Mucosa of stomach (tissue), 1 donor: ENCODE results near the gene DHRSX.

Experiments
- H3K27me3 ChIP-seq: one replicate; pipeline ENCODE4 v1.7.0; 2013; ENCODE audit warnings: mild to moderate bottlenecking, low read length; ENCODE audit not compliant: control insufficient read depth, insufficient read depth
- H3K36me3 ChIP-seq: one replicate; pipeline ENCODE4 v1.7.0; 2013; ENCODE audit warnings: low read length; ENCODE audit not compliant: control insufficient read depth, insufficient read depth
- H3K4me1 ChIP-seq: one replicate; pipeline ENCODE4 v1.7.0; 2013; ENCODE audit warnings: mild to moderate bottlenecking, low read length; ENCODE audit not compliant: control insufficient read depth, insufficient read depth
- H3K4me3 ChIP-seq: one replicate; pipeline ENCODE4 v1.7.0; 2013; ENCODE audit warnings: low read length
- H3K9ac ChIP-seq: one replicate; pipeline ENCODE4 v1.7.0; 2013; ENCODE audit warnings: mild to moderate bottlenecking, low read length, moderate library complexity
- H3K9me3 ChIP-seq: one replicate; pipeline ENCODE4 v1.7.0; 2013; ENCODE audit warnings: mild to moderate bottlenecking, low read length, moderate library complexity; ENCODE audit not compliant: control insufficient read depth
- donor health status: Pancreatic carcinoma.

The DHRSX gene

GRCh38 chrX:2452317-2452784 is 48.4 kb downstream of the DHRSX start:
- Histone ChIP-seq H3K36me3 (no peaks in the 10 kb centered on the region), H3K9ac (no peak overlapping the region), H3K4me1 (no peaks in the 10 kb centered on the region), H3K27me3 (no peaks in the 10 kb centered on the region), H3K9me3 (no peaks in the 10 kb centered on the region), H3K4me3 (no peak overlapping the region)

GRCh38 chrX:2451501-2452316 is 49.1 kb downstream of the DHRSX start:
- H3K27me3 ChIP-seq, result no peaks in the 10 kb centered on the region
- no peak overlapping the region for H3K4me3 ChIP-seq
- no peaks in the 10 kb centered on the region for H3K9me3 ChIP-seq
- no peaks in the 10 kb centered on the region for H3K36me3 ChIP-seq
- no peak overlapping the region for H3K9ac ChIP-seq
- H3K4me1 ChIP-seq, result no peaks in the 10 kb centered on the region

GRCh38 chrX:2450681-2451080 is 50.1 kb downstream of the DHRSX start:
- H3K27me3 ChIP-seq, result no peaks in the 10 kb centered on the region
- no peaks in the 10 kb centered on the region for H3K36me3 ChIP-seq
- H3K9me3 ChIP-seq, result no peaks in the 10 kb centered on the region
- H3K4me3 ChIP-seq, result no peak overlapping the region
- no peak overlapping the region for H3K9ac ChIP-seq
- H3K4me1 ChIP-seq, result no peaks in the 10 kb centered on the region

- Histone ChIP-seq H3K4me1 (no peaks in the 10 kb centered on the region), H3K36me3 (no peaks in the 10 kb centered on the region), H3K9ac (no peak overlapping the region), H3K9me3 (no peaks in the 10 kb centered on the region), H3K4me3 (no peak overlapping the region), H3K27me3 (no peaks in the 10 kb centered on the region)
These were observed 51.5 kb downstream of the DHRSX start for GRCh38 chrX:2449135-2449886.

- H3K4me3 ChIP-seq, result no peak overlapping the region
- no peaks in the 10 kb centered on the region for H3K36me3 ChIP-seq
- no peaks in the 10 kb centered on the region for H3K9me3 ChIP-seq
- H3K4me1 ChIP-seq, result no peaks in the 10 kb centered on the region
- no peaks in the 10 kb centered on the region for H3K27me3 ChIP-seq
- H3K9ac ChIP-seq, result no peak overlapping the region
These were observed 53.3 kb downstream of the DHRSX start for GRCh38 chrX:2447484-2447883.

- H3K36me3 ChIP-seq, result no peaks in the 10 kb centered on the region
- H3K4me3 ChIP-seq, result no peak overlapping the region
- no peaks in the 10 kb centered on the region for H3K9me3 ChIP-seq
- no peak overlapping the region for H3K9ac ChIP-seq
- no peaks in the 10 kb centered on the region for H3K4me1 ChIP-seq
- H3K27me3 ChIP-seq, result no peaks in the 10 kb centered on the region
These were observed 54.0 kb downstream of the DHRSX start for GRCh38 chrX:2446815-2447214.

- Histone ChIP-seq H3K4me1 (no peaks in the 10 kb centered on the region), H3K27me3 (no peaks in the 10 kb centered on the region), H3K9me3 (no peaks in the 10 kb centered on the region), H3K4me3 (no peak overlapping the region), H3K9ac (no peak overlapping the region), H3K36me3 (no peaks in the 10 kb centered on the region)
These were observed 54.8 kb downstream of the DHRSX start for GRCh38 chrX:2445662-2446623.

- Histone ChIP-seq H3K4me1 (no peaks in the 10 kb centered on the region), H3K9ac (no peak overlapping the region), H3K27me3 (no peaks in the 10 kb centered on the region), H3K9me3 (no peaks in the 10 kb centered on the region), H3K4me3 (no peak overlapping the region), H3K36me3 (no peaks in the 10 kb centered on the region)
These were observed 58.1 kb downstream of the DHRSX start for GRCh38 chrX:2442694-2443093.

GRCh38 chrX:2441466-2441865 is 59.3 kb downstream of the DHRSX start:
- Histone ChIP-seq H3K9ac (no peak overlapping the region), H3K4me1 (no peaks in the 10 kb centered on the region), H3K4me3 (no peak overlapping the region), H3K27me3 (no peaks in the 10 kb centered on the region), H3K36me3 (no peaks in the 10 kb centered on the region), H3K9me3 (no peaks in the 10 kb centered on the region)

- Histone ChIP-seq H3K4me3 (no peak overlapping the region), H3K27me3 (no peaks in the 10 kb centered on the region), H3K36me3 (no peaks in the 10 kb centered on the region), H3K4me1 (no peaks in the 10 kb centered on the region), H3K9ac (no peak overlapping the region), H3K9me3 (no peaks in the 10 kb centered on the region)
These were observed 61.2 kb downstream of the DHRSX start for GRCh38 chrX:2439613-2440012.

GRCh38 chrX:2435465-2435864 is 65.3 kb downstream of the DHRSX start:
- Histone ChIP-seq H3K4me1 (no peaks in the 10 kb centered on the region), H3K9ac (no peak overlapping the region), H3K4me3 (no peak overlapping the region), H3K27me3 (no peaks in the 10 kb centered on the region), H3K9me3 (no peaks in the 10 kb centered on the region), H3K36me3 (no peaks in the 10 kb centered on the region)
